Panc1 (cell line): ENCODE data around the gene STX12.

ENCODE experiments used
- POLR2AphosphoS5 ChIP-seq: IDR thresholded peaks from 2 replicates; pipeline ENCODE4 v1.6.1; 2012; ENCODE audit warnings: mild to moderate bottlenecking, low read depth, low read length, moderate library complexity
- SIN3A ChIP-seq: IDR thresholded peaks from 2 replicates; pipeline ENCODE4 v1.6.1; 2012; ENCODE audit warnings: low read depth, mild to moderate bottlenecking, low read length, moderate library complexity, borderline replicate concordance; ENCODE audit not compliant: insufficient read depth
- TCF7L2 ChIP-seq: IDR thresholded peaks from 2 replicates; pipeline ENCODE4 v1.6.1; 2011; ENCODE audit warnings: mild to moderate bottlenecking, low read depth, low read length, inconsistent platforms
- TF ChIP-seq, protein P1 (sequence below): fragments of 450-650 bp; IDR thresholded peaks from 2 replicates; pipeline ENCODE4 v1.5.1; 2017; ENCODE audit warnings: mild to moderate bottlenecking
- TF ChIP-seq, protein P2 (sequence below), 2 experiments: IDR thresholded peaks; 2 replicates each; pipeline ENCODE4 v1.6.1; 2011 to 2012; ENCODE audit warnings: low read depth in 2 of 2, control low read depth in 1 of 2, low read length in 1 of 2, mild to moderate bottlenecking in 1 of 2, moderate library complexity in 1 of 2; ENCODE audit not compliant: insufficient read depth in 1 of 2

DNA sequence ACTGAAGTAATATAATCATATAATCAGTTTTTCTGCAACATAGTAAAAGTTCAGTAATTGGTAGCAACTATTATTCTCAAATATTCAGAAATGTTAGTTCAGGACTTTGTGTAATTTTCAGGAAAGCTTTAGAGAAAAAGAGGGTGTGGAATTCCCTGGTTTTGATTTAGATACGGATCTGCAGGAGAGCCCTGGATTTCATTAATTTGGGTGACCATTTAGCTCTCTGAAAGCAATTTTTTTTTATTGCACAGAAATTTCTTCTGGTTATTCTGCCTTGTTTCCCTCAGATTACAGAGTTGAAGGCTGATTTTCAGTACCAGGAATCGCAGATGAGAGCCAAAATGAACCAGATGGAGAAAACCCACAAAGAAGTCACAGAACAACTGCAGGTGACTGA is 13.8 kb upstream of the STX12 start:
- TF ChIP-seq, protein P1, sequence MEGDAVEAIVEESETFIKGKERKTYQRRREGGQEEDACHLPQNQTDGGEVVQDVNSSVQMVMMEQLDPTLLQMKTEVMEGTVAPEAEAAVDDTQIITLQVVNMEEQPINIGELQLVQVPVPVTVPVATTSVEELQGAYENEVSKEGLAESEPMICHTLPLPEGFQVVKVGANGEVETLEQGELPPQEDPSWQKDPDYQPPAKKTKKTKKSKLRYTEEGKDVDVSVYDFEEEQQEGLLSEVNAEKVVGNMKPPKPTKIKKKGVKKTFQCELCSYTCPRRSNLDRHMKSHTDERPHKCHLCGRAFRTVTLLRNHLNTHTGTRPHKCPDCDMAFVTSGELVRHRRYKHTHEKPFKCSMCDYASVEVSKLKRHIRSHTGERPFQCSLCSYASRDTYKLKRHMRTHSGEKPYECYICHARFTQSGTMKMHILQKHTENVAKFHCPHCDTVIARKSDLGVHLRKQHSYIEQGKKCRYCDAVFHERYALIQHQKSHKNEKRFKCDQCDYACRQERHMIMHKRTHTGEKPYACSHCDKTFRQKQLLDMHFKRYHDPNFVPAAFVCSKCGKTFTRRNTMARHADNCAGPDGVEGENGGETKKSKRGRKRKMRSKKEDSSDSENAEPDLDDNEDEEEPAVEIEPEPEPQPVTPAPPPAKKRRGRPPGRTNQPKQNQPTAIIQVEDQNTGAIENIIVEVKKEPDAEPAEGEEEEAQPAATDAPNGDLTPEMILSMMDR: no peak
- TF ChIP-seq POLR2AphosphoS5 (no peak), SIN3A (no peak), TCF7L2 (no peak)
- TF ChIP-seq, protein P2, sequence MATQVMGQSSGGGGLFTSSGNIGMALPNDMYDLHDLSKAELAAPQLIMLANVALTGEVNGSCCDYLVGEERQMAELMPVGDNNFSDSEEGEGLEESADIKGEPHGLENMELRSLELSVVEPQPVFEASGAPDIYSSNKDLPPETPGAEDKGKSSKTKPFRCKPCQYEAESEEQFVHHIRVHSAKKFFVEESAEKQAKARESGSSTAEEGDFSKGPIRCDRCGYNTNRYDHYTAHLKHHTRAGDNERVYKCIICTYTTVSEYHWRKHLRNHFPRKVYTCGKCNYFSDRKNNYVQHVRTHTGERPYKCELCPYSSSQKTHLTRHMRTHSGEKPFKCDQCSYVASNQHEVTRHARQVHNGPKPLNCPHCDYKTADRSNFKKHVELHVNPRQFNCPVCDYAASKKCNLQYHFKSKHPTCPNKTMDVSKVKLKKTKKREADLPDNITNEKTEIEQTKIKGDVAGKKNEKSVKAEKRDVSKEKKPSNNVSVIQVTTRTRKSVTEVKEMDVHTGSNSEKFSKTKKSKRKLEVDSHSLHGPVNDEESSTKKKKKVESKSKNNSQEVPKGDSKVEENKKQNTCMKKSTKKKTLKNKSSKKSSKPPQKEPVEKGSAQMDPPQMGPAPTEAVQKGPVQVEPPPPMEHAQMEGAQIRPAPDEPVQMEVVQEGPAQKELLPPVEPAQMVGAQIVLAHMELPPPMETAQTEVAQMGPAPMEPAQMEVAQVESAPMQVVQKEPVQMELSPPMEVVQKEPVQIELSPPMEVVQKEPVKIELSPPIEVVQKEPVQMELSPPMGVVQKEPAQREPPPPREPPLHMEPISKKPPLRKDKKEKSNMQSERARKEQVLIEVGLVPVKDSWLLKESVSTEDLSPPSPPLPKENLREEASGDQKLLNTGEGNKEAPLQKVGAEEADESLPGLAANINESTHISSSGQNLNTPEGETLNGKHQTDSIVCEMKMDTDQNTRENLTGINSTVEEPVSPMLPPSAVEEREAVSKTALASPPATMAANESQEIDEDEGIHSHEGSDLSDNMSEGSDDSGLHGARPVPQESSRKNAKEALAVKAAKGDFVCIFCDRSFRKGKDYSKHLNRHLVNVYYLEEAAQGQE (IDR thresholded peaks at IDR 0.05; ENCODE audit: insufficient read depth in 1 of 2, low read depth in 2 of 2, low read length in 1 of 2): no peak
